HG03139 (cell line): ENCODE data around the gene RUNX2.

Source experiments
- ATAC-seq: cut with Tn5 transposase; IDR thresholded peaks from one replicate; pipeline ENCODE4 v1.9.1; 2021; ENCODE audit not compliant: unreplicated experiment

Gene RUNX2

DNA sequence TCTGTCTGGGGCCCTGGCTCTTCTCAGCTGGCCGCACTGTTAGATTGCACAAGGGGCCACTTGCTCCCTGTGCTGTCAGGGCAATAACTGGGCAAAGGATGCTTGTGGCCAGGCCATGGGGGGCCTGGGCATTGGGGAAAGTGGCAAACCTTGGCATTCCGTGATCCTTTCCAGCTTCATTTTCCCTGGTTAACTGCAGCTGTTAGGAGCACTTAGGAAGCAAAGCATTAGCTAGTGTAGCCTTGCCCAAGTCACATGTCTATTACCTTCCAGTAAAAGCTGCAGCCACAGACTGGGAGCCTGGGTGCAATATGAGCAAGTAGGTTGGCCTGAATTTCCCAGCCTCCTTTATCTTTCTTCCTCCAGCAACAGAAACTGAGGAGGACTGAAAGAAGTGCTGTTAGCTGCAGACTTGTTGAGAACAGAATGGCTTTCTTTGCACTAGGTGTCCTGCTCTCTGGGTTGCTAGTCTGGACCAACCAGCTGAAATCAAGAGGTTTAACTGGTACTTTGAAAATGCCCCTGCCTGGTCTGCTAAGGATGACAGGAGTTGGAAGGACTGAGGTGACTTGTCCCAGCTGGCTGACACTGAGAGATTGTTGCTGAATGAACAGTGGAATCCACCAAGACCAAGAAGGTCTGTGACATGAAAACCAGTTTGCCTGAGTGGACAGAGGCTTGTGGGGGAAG is 361.9 kb downstream of the RUNX2 start:
- ATAC-seq = no peak

DNA sequence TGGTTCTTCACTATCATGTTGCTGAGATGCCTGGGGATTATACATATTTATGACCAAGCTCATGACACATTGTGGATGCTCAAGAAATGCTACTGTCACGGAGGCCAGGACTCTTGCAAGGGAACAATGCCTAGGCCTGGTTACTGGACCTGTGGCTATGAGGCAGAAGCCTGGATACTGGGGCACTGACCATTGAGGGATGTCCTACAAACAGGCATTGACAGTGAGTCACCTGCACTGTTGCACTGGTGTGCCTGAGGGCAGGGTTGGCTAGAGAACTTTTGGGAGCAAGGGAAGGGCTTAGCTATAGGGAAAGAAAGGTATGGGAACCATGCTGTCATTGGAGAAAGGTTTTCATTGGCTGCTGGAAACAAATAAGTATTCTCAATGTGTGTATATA is 362.7 kb downstream of the RUNX2 start:
- ATAC-seq = no peak

DNA sequence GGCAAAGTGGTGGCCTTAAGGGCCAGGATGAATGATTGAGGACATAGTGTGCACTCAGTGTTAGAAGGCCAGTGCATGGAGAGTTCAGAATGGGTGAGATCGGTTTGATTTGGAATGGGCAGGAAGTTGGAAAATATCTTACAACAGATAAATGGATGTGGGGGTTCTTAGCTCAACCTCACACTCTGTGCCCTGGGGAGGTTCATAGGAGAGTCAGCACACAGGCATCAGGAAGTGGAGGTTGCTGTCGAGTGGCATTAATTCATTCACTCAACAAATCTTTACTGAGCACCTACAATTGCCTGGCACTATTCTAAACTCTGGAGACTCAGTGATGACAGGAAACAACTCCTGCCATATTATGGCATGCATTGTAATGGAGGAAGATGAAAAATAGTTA is 363.3 kb downstream of the RUNX2 start:
- ATAC-seq = no peak

DNA sequence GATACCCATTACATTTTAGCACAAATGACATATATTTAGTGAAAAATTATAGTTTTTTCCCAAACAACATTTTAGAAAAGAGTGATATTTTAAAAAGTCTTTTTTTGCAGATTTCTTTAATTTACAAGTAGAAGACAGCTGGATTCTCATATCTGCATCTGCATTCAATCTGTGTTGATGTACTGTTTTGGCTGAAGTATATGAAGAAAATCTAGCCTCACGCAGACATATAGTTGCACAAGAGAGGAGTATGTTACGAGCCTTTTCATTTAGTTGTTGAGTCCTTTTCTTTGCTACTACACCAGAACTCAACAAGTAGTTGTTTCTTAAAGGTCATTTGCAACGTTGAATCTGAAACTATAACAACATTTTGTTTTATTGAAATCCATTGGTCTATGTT is 363.9 kb downstream of the RUNX2 start:
- ATAC-seq = no peak

DNA sequence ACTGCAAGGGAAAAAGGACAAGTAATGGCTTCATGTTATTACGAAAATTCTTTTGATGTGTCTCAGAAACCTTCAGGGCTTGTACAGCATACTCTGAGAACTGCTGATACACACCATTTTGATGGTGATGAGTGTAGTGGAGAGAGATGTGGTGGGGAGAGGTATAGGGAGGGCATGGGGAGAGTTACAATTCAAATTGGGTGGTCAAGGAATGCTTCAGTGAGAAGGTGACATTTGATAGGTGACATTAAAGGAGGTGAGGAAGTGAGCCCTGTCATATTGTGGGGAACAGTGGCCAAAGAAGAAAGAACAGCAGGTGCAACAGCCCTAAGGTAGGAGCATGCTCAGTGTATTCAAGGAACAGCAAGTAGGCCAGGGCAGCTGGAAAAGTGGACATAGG is 368.6 kb downstream of the RUNX2 start:
- ATAC-seq = no peak

DNA sequence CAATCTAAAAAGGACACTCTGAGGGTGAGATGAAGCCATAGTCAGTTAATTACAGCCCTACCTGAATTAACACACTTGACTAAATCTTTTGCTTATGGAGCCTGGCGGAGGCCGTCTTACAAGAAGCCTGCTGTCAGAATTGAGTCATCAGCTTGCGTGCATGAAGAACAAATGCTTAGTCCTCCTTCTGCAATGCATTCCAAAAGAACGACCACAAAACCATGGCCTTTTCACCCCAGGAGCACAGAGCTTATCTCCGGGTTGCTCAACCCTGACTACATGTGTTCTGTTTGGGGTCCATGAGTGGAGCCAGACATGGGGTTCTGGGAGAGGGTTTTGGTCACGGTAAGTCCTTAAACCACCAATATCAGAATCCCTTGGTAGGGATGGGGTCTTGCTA is 369.5 kb downstream of the RUNX2 start:
- ATAC-seq = no peak

DNA sequence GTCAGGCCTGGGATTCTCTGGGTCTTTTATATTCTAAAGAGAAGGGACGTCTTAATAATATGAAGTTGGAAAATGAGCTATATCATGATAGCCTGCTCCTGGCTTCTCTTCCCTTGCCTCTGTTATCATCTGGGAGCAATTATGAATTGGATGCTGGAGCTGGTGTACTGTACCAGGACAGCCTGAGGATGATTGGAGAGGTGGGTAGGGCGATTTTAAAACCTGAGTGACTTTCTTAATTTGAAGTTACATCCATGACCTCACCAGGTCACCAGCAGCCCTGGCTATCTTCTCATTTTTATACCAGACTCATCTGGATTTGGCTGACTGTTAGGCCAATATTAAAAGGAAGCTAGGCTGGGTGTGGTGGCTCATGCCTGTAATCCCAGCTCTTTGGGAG is 369.9 kb downstream of the RUNX2 start:
- ATAC-seq = no peak

DNA sequence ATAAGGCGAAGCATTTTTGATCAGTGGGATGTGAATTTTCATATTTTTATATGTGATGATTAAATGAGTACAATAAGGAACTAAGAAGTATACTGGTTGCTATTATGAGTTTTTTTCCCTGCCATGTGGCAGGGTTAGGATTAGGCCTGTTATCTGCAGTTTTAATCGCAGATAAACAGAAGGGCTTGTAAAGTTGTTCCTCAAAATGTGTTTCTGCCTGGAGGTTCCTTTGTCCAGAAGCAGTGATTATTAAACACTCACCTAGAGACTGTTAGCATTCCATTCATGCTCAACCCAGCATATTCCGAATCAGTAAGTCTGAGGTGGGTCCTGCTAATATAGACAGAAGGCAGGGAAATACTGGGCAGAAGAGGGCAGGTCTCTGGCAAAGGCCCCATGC is 371.5 kb downstream of the RUNX2 start:
- ATAC-seq = no peak

DNA sequence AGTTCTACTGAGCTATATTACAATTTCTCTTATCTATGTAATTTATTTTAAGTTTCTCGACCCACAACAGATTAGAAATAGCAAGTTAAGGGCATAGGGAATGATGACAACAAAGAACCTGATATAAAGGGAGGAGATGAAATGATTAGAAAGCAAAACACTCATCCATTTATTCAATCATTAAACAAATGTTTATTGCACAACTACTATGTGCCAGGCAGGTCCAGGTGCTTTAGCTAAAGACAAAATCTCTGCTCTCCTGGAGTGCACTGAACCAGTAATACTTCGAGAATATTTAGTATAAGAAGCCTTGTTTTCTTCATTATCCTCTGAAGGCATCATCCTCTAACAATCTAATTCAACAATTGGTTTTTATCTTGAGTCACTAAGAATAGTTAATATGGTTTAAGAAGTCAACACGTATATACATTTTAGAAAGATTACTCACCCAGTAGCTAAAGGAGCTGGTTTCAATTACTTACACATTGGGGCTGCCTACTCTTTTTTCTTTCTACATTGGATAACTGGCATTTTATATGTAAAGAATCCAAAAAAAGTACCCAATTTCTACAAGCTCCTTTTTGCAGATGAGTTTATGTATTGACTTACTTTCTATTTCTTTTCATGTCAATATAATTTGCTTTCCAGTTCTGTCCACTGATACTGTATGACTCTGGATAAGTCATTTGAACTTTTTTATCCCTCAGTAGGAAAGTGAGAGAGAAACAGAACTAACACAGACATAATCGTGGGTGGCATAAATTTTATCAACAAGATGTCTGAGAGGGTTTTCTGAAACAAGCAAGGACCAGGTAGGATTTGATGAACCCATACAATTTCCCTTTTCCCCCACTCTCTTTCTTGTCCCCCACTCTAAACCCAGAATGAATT is 375.0 kb downstream of the RUNX2 start:
- ATAC-seq = no peak

DNA sequence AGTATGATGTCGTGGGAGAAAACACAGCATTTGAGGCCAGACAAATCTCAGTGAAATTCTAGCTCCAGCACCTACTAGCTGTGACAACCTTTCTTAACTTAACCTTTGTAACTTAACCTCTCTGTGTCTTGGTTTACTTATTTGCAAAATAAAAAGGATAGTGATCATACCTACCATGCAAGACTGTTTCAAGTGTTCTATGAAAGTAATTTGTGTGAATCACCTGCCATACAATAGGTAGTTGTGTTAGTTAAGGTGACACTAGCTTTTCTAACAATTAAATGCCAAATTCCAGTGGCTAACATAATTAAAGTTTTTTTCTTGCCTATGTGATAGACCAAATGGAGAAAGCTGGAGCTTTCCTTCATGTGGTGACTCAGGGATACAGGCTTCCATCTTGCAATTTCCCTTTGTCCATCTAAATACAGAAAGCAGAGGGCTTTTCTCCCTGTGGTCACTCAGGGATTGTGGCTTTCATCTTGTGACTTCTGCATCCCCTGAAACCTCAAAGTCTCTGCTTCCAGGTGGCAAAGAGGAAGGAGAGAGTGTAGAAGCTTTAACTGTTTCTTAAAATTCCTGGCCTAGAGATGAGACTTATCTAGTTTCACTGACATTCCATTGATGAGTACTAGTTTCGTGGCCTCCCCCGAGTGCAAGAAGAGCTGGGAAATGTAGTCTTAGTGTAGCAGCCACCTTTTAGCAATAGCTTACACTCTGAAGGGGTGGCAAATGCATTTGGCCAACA is 376.1 kb downstream of the RUNX2 start:
- no peak for ATAC-seq

DNA sequence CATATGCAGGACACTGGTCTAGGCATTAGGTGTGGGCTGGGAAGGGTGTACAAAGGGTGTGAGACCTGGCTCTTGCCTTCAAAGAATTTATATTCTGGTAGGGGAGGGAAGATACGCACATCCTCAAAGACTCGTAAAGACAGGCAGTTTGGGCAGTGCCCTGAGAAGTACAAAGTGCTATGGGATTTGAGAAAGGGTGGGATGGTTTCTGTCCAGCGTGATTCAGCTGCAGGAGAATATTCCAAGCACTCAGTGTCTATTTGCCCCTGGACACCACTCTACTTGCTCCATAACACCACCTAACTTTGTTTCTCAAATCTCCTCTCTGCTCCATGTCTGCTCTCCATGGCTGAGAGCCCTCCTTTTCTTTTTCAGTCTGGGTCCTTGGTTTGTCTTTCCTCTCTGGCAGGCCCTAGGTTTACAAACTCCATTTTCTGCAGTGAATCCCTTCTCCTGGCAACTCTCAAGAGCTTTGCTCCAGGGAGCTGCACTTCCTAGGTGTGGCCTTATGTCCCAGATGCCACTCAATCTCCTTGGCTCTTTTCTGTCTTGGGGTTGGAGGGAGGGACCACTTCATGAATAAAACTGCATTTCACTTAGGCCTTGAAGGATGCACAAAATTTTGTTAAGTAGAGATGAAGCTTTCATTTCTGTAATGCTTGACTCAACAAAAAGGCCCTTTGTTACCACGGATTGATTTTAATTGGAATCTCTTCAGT is 377.2 kb downstream of the RUNX2 start:
- no peak for ATAC-seq

DNA sequence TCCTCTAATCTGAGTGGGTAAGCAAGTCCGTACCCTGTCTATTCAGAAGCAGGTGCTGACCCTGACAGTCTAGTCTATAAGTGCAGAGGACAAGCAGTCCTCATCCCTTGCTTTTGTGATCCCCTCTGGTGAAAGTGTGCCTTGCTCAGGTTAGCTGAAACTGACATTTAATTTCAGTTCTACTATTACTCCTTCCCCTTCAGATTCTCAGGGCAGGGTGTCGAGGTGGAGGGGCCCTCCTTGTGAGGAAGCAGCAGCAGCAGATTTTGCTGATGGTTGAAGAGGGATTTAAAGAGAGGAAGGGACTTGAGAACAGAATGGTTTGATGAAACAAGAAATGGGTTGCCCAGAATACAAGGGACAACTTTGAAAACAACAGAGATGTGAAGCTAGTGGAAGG is 378.2 kb downstream of the RUNX2 start:
- no peak for ATAC-seq

DNA sequence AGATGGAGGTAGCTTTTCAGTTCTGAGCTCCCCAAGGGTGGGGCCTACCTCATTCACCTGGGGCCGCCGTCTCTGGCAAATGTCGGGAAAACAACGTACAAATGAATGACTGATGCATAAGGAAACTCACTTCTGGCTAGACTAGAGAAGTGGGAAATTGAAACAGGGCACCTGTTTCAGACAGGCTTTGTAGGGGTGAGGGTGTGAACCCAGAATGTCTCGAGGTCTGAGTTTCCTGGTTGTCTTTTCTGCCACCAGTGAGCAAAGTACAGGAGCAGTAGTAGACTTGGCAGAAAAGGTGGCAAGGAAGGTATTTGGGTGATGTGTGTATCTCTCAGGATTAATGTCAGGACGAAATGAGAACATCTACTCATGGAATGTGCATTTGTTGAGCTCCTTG is 379.0 kb downstream of the RUNX2 start:
- ATAC-seq = no peak

DNA sequence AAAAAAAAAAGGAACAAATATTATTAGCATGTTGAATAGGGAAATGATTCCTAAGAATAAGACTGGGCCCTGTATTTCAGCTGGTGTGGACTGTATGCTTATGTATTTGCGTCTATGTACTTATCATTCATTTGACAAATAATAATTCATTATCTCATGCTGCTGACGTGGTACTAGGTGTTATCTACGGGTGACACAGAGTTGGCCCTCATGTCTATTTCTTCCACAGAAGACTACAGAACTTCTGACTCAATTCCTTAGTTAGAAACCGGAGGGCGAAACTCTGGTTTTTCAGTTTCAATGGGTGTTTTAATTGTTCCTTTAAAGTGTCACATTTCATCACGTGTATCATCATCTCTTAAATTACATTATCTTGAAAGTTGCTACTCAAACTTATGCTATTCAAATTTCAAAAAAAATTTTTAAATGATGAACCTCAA is 381.7 kb downstream of the RUNX2 start:
- ATAC-seq = peak; percentile 58

DNA sequence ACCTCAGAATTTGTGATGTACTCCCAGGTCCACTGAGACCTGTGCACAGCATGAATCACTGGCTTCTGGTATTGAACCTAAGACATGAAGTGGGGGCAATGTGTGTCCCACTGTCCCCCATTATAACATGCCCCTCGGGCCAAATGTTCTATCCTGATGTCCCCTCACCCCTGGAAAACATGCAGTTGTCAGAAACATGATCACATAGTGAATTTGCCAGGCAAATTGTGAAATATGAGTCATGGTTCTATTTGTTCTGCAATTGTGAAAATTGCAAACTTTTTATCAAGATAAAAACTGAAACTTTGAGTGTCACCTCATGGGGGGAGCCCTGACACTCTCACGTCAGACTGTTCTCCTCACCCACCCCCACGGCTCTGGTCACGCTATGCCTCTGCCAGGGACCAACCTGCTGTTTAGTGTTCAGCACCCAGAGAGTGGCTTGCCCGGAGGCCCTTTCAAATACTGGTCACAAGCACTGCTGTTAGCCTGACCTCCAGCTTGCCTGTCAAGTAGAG is 382.2 kb downstream of the RUNX2 start:
- peak; percentile 57 for ATAC-seq

DNA sequence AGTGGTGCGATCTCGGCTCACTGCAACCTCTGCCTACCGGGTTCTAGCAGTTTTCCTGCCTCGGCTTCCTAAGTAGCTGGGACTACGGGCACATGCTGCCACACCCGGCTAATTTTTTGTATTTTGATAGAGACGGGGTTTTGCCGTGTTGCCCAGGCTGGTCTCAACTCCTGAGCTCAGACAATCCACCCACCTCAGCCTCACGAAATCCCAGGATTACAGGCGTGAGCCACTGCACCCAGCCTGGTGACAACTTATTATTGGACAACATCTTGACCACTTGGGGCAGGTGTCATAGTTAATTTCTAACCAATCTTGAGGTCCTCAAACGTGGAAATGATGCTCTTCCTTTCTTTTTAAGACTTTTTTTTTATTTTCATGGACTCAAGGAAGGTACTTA is 383.9 kb downstream of the RUNX2 start:
- no peak for ATAC-seq

DNA sequence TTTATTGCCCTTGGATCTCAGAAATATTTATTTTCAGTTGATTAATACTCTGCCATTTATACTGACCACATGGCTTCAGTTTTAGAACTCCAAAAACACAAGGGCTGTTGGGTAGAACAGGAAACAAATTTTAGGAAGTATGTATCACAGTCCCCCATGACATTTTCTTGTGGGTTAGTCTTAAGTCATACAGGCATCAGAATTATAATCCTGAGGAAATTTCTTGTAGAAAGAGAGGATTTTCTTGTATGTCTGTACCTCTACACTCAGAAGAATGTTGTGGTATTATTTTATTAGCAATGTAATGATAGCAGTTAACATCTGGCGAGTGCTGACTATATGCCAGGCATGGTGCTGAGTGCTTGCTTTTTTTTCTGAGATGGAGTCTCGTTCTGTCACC is 384.7 kb downstream of the RUNX2 start:
- ATAC-seq = no peak
